Nephron (organoid): Measurements from ENCODE around the gene LTBP4.
"Not testable (repeated sequence)": the region's sequence is repeated elsewhere in the genome, so short reads cannot be mapped to it uniquely, and the experiment has no call there.

ENCODE experiments used
- H3K27ac Mint-ChIP-seq, 3 experiments: 2 replicates each; pipeline ENCODE4 v1.8.0; 2020; ENCODE audit warnings: mixed read lengths in 3 of 3, mild to moderate bottlenecking in 2 of 3, moderate library complexity in 1 of 3
- H3K27me3 Mint-ChIP-seq: 2 replicates; pipeline ENCODE4 v1.8.0; 2021; ENCODE audit warnings: low read depth, mild to moderate bottlenecking, moderate library complexity, mixed read lengths
- H3K36me3 Mint-ChIP-seq: 2 replicates; pipeline ENCODE4 v1.8.0; 2020; ENCODE audit warnings: low read depth, mixed read lengths
- H3K4me1 Mint-ChIP-seq: 2 replicates; pipeline ENCODE4 v1.8.0; 2020; ENCODE audit warnings: mixed read lengths
- H3K4me3 Mint-ChIP-seq, 3 experiments: 2 replicates each; pipeline ENCODE4 v1.8.0; 2020; ENCODE audit warnings: mild to moderate bottlenecking in 3 of 3, mixed read lengths in 3 of 3, moderate library complexity in 2 of 3
- H3K9me3 Mint-ChIP-seq: 2 replicates; pipeline ENCODE4 v1.8.0; 2020; ENCODE audit warnings: mixed read lengths
- TF ChIP-seq, protein P1 (sequence below), 3 experiments: fragments of 200-600 bp; sonication (generic); IDR thresholded peaks; one replicate each; pipeline ENCODE4 v1.5.0; 2021; ENCODE audit warnings: antibody characterized with exemption in 3 of 3; ENCODE audit not compliant: unreplicated experiment in 3 of 3

The LTBP4 gene

DNA sequence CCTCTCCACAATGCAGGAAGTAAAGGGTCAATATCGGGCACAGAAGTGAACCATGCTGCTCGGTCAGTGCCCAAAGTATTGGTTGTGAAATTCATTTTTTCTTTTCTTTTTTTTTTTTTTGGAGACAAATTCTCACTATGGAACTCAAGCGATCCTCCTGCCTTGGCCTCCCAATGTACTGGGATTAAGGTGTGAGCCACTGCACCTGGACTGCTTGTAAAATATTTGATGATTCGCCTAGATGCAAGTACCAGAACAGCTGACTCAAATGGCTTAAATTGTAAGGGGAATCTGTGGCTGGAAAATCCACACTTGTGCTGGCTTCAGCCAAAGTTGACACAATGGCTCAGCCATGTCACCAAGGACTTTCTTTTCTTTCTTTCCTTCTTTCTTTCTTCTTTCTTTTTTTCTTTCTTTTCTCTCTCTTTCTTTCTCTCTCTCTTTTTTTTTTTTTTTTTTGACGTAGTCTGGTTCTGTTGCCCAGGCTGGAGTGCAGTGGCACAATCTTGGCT, 45.6 kb downstream of the LTBP4 start:
- Mint-ChIP-seq H3K36me3 (no peaks in the 10 kb centered on the region), H3K27ac (peak overlapping the region; percentile 90 to 93 (median 92)), H3K9me3 (peaks cover 3% of the 10 kb centered on the region), H3K27me3 (peaks cover 4% of the 10 kb centered on the region), H3K4me1 (peaks cover 42% of the 10 kb centered on the region), H3K4me3 (peak overlapping the region in 1 of 3 experiments; percentile 68)
- TF ChIP-seq, protein P1, sequence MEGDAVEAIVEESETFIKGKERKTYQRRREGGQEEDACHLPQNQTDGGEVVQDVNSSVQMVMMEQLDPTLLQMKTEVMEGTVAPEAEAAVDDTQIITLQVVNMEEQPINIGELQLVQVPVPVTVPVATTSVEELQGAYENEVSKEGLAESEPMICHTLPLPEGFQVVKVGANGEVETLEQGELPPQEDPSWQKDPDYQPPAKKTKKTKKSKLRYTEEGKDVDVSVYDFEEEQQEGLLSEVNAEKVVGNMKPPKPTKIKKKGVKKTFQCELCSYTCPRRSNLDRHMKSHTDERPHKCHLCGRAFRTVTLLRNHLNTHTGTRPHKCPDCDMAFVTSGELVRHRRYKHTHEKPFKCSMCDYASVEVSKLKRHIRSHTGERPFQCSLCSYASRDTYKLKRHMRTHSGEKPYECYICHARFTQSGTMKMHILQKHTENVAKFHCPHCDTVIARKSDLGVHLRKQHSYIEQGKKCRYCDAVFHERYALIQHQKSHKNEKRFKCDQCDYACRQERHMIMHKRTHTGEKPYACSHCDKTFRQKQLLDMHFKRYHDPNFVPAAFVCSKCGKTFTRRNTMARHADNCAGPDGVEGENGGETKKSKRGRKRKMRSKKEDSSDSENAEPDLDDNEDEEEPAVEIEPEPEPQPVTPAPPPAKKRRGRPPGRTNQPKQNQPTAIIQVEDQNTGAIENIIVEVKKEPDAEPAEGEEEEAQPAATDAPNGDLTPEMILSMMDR (IDR thresholded peaks at IDR 0.05; ENCODE audit: unreplicated experiment in 3 of 3): no peak

DNA sequence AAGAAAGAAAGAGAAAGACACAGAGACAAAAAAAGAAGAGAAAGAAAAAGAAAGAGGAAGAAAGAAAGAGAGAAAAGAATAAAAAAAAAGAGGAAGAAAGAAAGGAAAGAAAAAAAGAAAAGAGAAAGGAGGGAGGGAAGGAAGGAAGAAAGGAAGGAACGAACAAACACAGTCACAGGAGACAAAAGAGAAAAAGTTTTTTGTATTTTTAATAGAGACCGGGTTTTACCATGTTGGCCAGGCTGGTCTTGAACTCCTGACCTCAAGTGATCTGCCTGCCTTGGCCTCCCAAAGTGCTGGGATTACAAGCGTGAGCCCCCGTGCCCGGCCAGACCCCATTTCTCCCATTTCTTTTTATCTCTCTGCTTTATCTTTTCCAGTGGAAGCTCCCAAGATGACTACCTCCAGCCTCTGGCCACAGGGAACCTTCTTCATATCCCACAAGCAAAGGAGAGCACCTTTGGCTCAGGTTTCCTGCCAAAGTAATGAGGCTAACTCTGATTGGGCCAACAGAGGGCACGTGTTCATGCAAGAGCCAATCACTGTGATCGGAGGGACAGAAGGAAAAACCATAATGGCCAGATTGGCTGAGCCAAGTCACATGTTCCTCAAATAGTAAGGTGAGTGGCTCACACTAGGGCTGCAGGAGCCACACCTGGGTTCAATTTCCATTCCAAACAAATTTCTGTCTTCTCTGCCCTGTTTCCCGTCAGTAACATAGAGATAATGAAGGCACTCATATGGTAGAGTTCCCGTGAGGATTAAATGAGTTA, 48.9 kb downstream of the LTBP4 start:
- H3K27me3 Mint-ChIP-seq, H3K9me3 Mint-ChIP-seq, H3K4me3 Mint-ChIP-seq, H3K36me3 Mint-ChIP-seq: not testable (repeated sequence)
- Mint-ChIP-seq H3K27ac (peak overlapping the region; percentile 23 to 49 (median 24)), H3K4me1 (peaks cover 30% of the 10 kb centered on the region)

DNA sequence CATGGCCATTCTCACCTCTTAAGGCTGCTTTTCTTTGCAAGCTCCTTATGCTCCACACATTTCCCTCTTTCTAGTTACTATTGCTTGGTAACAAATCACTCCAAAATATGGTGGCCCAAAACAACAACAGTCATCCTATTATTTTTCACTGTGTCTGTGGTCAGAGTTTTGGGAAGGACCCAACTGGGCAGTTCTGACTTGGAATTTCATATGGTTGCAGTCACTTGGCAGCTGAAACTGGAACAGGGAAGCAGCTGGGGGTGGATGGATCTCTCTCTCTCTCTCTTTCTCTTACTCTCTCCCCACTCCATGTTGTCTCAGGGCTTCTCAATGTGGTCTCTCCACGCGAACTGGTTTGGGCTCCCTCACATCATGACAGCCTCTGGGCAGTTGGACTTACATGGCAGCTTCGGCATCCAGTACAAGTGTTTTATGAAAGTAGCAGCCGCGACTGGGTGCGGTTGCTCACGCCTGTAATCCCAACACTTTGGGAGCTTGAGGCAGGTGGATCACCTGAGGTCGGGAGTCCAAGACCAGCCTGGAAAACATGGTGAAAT, 49.7 kb downstream of the LTBP4 start:
- H3K36me3 Mint-ChIP-seq: no peaks in the 10 kb centered on the region
- peak overlapping the region; percentile 23 to 49 (median 24) for H3K27ac Mint-ChIP-seq
- no peaks in the 10 kb centered on the region for H3K27me3 Mint-ChIP-seq
- H3K9me3 Mint-ChIP-seq: peaks cover 3% of the 10 kb centered on the region
- H3K4me3 Mint-ChIP-seq: no peak overlapping the region
- TF ChIP-seq, protein P1 (IDR thresholded peaks at IDR 0.05; ENCODE audit: unreplicated experiment in 3 of 3): no peak
- H3K4me1 Mint-ChIP-seq: peaks cover 26% of the 10 kb centered on the region

DNA sequence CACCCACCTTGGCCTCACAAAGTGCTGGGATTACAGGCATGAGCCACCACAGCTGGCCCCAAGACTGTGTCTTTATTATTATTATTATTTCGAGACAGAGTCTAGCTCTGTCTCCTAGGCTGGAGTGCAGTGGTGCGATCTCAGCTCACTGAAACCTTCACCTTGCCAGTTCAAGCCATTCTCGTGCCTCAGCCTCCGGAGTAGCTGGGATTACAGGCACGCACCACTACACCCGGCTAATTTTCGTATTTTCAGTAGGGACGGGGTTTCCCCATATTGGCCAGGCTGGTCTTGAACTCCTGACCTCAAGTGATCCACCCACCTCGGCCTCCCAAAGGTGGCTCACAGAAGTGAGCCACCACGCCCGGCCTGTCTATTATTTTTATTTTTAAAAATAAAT, 51.1 kb downstream of the LTBP4 start:
- not testable (repeated sequence) for H3K36me3 Mint-ChIP-seq, H3K27me3 Mint-ChIP-seq, H3K27ac Mint-ChIP-seq, H3K4me3 Mint-ChIP-seq, H3K9me3 Mint-ChIP-seq
- peaks cover 24% of the 10 kb centered on the region for H3K4me1 Mint-ChIP-seq

DNA sequence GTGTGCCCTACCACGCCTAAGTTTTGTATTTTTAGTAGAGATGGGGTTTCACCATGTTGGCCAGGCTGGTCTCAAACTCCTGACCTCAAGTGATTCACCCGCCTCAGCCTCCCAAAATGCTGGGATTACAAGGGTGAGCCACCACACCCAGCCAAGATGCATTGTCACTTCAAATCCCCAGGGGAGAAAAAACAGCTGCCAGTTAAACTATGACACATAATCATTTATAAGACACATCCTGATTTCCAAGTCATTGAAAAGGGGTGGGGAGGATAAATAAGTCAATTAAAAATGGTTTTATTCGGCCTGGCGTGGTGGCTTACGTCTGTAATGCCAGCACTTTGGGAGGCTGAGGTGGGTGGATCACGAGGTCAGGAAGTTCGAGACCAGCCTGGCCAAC, 54.5 kb downstream of the LTBP4 start:
- not testable (repeated sequence) for H3K9me3 Mint-ChIP-seq, H3K4me3 Mint-ChIP-seq, H3K27ac Mint-ChIP-seq, H3K27me3 Mint-ChIP-seq, H3K36me3 Mint-ChIP-seq
- peaks cover 17% of the 10 kb centered on the region for H3K4me1 Mint-ChIP-seq

DNA sequence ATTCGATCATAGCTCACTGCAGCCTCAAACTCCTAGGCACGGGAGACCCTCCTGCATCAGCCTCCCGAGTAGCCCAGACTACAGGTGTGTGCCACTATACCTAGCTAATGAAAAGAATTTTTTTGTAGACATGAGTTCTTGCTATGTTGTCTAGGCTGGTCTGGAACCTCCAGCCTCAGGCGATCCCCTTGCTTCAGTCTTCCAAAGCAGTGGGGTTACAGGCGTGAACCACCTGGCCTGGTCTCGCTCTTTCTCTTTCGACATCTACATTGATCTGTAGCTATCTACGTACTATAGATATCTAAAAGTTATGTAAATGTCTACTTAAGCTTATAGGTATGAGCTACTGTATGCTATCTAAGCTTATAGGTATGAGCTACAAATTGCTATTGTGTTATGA, 56.9 kb downstream of the LTBP4 start:
- no peaks in the 10 kb centered on the region for H3K9me3 Mint-ChIP-seq
- H3K4me1 Mint-ChIP-seq: peaks cover 8% of the 10 kb centered on the region
- TF ChIP-seq, protein P1 (IDR thresholded peaks at IDR 0.05; ENCODE audit: unreplicated experiment in 3 of 3): no peak
- H3K27ac Mint-ChIP-seq: no peak overlapping the region
- H3K27me3 Mint-ChIP-seq: peaks cover 4% of the 10 kb centered on the region
- H3K4me3 Mint-ChIP-seq: no peak overlapping the region
- H3K36me3 Mint-ChIP-seq: no peaks in the 10 kb centered on the region

DNA sequence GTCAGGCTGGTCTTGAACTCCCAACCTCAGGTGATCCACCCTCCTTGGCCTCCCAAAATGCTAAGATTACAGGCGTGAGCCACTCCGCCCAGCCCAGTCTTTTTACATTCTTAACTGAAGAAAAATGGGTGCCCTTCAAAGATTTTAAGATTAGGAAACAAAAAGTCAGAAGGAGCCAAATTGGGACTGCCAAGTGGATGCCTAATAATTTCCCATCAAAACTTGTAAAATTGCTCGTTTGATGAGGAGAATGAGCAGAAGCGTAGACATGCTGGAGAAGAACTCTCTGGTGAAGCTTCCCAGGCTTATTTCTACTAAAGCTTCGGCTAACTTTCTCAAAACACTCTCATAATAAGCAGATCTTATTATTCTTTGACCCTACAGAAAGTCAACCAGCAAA, 57.9 kb downstream of the LTBP4 start:
- Mint-ChIP-seq H3K36me3 (no peaks in the 10 kb centered on the region), H3K4me3 (no peak overlapping the region), H3K27ac (no peak overlapping the region), H3K9me3 (no peaks in the 10 kb centered on the region), H3K4me1 (peaks cover 17% of the 10 kb centered on the region), H3K27me3 (peaks cover 8% of the 10 kb centered on the region)
- TF ChIP-seq, protein P1 (IDR thresholded peaks at IDR 0.05; ENCODE audit: unreplicated experiment in 3 of 3): no peak
